GM21723 (cell line): ENCODE results near the gene NUDT8.

ENCODE experiments used
- ATAC-seq: cut with Tn5 transposase; IDR thresholded peaks from one replicate; pipeline ENCODE4 v1.9.1; 2021; ENCODE audit warnings: mild to moderate bottlenecking, moderate library complexity; ENCODE audit not compliant: unreplicated experiment

NUDT8 gene

GRCh38 chr11:67629386-67630227, at the start of gene NUDT8:
Gene NUDT8, minus strand, starts transcription at chr11:67629937. Its CDS starts 26 bp downstream, at chr11:67629911.
- peak; percentile 61 for ATAC-seq

GRCh38 chr11:67675058-67675747, 45.5 kb upstream of the NUDT8 start:
- ATAC-seq, result no peak

GRCh38 chr11:67674442-67674871, 44.7 kb upstream of the NUDT8 start, which contains the start of gene ALDH3B2:
Gene ALDH3B2, minus strand, starts transcription at chr11:67674623. Its CDS starts 7,688 bp downstream, at chr11:67666935.
- ATAC-seq, result no peak

- ATAC-seq, result no peak
Measured at GRCh38 chr11:67673902-67674301, 44.2 kb upstream of the NUDT8 start.

GRCh38 chr11:67673358-67673757, 43.6 kb upstream of the NUDT8 start:
- no peak for ATAC-seq

- ATAC-seq, result no peak
Measured at GRCh38 chr11:67671211-67671520, 41.4 kb upstream of the NUDT8 start.

GRCh38 chr11:67670316-67671210, 40.8 kb upstream of the NUDT8 start:
- no peak for ATAC-seq

- no peak for ATAC-seq
Measured at GRCh38 chr11:67668192-67668551, 38.4 kb upstream of the NUDT8 start.

GRCh38 chr11:67667490-67668191, 37.9 kb upstream of the NUDT8 start:
- no peak for ATAC-seq

GRCh38 chr11:67666676-67667489, 37.1 kb upstream of the NUDT8 start:
- ATAC-seq, result no peak

- no peak for ATAC-seq
Measured at GRCh38 chr11:67666303-67666645, 36.5 kb upstream of the NUDT8 start.

- no peak for ATAC-seq
Measured at GRCh38 chr11:67665541-67666302, 36.0 kb upstream of the NUDT8 start.

GRCh38 chr11:67664696-67665540, 35.2 kb upstream of the NUDT8 start:
- no peak for ATAC-seq

- no peak for ATAC-seq
Measured at GRCh38 chr11:67664213-67664585, 34.5 kb upstream of the NUDT8 start.

- ATAC-seq, result no peak
Measured at GRCh38 chr11:67663532-67664212, 33.9 kb upstream of the NUDT8 start.

GRCh38 chr11:67662835-67663531, 33.2 kb upstream of the NUDT8 start:
- ATAC-seq, result no peak

GRCh38 chr11:67662142-67662834, 32.6 kb upstream of the NUDT8 start:
- no peak for ATAC-seq
